Amniotic stem cell (primary cell): ENCODE measurements around the gene NRBF2.

ENCODE experiments used
- DNase-seq: peaks from one replicate; lab custom pipeline; 2025; lab: John Stamatoyannopoulos, UW

Gene NRBF2

DNA sequence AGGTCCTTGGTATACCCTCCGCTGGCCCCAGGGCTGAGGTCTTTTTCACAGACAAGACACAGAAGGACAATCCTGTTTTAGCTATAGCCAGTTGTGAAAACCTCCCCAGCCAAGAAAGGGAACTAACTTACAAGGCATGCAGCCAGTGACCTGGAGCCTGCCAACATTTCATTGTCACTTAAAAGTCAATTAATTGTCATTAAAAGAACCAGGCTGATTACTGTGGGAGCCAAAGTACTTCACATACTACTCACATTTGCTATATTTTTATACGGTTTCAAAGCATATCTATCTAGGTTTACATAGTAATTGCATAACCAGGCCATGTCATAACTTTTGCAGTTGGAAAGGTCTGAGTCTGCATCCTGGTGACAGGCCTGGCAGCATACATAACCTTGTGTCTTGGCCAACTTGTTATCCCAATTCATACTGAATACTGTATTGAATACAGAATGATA is 31.1 kb downstream of the NRBF2 start:
- no peak for DNase-seq

DNA sequence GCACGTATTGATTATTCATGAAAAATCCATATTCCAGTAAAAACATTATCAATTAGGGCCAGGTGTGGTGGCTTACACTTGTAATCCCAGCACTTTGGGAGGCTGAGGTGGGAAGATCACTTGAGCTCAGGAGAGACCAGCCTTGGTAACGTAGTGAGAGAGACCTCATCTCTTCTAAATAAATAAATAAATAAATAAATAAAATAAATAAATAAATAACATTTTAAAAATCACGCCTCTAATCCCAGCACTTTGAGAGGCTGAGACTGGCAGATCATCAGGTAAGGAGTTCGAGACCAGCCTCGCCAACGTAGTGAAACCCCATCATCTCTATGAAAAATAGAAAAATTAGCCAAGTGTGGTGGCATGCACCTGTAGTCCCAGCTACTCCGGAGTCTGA is 32.1 kb downstream of the NRBF2 start:
- no peak for DNase-seq

- peak; percentile 62 for DNase-seq
Observed at GRCh38 chr10:63166742-63167258, 33.7 kb downstream of the NRBF2 start.

DNA sequence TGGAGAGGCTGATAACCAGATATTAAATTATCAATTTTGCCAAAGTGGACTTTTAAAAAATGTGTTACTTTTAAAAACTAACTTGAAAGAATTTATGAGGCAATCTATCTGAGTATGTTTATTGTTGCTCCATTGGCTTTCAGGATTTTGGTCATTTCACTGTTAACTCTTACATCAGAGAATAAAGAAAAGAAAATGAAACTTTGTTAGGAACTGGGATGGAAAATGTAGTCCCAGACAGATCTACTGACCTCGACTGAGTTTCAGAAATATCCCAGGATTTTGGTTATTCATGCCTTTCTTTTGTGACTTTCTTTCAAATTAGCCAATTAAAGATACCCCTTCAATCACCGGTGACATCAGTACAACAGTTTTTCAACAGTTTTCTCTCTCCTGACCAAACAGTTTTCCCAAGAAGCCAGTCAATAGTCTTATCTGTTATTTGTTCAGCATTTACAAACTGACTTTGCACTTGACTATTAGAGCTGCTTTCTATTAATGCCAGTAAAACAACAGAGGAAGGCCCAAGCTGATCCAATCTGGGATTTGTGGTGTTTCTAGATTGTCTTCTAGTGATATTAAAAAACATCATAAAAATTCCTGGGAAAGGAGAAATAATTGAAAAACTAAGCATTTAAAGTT is 35.8 kb downstream of the NRBF2 start:
- no peak for DNase-seq

GRCh38 chr10:63169624-63170023 is 36.5 kb downstream of the NRBF2 start:
- DNase-seq: no peak

DNA sequence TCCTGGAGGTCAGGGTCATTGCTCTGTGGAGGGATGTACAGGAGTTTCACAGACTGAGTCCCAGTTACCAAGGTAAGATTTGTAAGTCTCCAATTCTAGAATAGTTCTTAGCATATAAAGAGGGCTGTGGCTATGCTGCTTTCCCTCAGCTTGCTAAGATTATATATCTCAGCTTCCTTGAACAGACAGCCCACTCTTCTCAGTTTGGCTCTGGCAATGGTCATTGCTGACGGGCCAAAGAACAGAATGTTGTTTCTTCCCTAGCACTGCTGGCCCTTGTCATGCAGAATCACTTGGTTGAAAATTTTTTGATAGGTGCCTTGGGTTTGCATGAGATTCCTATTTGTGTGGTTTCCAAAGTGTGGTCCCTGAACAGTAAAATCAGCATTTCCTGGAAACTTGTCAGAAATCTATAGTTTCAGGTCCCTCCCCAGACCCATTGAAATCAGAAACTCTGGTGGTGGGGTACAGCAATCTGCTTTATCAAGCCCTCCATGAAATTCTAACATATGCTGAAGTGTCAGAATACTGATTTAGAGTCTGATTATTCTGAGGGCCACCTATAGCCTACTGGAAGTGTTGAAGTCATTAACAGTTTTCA is 38.2 kb downstream of the NRBF2 start:
- DNase-seq: no peak

DNA sequence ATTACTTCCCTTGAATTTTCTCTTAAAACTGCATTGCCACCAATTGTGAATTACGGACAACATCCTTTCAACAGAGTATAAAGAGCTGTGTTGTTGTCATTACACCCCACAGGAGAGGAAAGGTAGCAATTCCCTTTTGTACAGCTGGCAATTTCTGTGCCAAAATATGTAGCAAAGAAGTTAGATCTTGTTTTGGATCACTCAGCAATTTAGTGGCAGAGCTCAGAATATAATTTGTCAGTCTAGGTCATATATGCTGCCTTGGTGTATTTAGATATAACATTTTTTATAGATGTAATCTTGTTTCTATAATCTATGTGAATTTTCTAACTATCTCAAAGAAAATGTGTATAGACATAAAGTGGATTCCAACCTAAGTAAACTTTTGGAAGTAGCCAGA is 38.8 kb downstream of the NRBF2 start:
- DNase-seq: no peak

DNA sequence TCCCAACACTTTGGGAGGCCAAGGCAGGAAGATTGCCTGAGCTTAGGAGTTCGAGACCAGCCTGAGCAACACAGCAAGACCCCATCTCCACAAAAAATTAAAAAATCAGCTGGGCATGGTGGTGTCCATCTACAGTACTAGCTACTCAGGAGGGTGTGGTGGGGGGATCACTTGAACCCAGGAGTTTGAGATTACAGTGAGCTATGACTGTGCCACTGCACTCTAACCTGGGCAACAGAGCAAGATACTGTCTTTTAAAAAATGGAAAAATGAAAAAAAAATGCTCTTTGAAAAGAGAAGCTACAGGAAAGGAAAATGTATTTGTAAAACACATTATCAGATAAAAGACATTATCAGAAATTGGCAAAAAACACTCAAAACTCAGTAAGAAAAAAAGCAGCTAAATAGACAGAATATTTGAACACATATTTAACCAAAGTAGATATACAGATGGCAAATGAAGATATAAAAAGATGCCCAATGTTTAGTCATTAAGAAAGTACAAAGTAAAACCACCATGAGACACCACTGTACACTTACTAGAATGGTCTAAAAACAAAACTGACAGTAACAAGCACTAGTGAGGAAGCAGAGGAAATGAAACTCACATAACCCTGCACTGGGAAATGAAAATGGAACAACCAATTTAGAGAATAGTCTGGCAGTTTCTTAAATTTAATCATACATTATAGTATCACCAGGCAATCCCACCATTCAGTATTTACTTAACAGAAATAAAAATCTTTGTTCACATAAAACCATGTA is 40.5 kb downstream of the NRBF2 start:
- no peak for DNase-seq

- DNase-seq: no peak
Observed at GRCh38 chr10:63175534-63175933, 42.4 kb downstream of the NRBF2 start.

DNA sequence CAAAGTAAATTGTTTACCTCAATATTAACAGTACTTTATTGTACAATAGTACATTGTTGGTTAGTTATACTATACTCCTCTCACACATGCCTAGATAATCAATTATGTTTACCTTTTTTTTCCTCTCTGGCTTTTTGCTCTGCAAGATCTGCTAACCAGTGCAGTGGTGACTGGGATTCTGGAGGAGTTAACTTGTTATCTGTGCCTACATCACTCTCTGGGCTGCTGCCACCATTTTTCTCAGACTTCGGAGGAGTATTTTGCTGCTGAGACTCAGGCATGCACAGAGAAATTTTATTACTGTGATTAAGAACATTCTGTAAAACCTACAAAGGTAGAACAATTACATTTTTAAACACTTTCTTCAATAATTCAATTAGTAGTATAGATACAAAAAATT is 59.7 kb downstream of the NRBF2 start:
- no peak for DNase-seq

DNA sequence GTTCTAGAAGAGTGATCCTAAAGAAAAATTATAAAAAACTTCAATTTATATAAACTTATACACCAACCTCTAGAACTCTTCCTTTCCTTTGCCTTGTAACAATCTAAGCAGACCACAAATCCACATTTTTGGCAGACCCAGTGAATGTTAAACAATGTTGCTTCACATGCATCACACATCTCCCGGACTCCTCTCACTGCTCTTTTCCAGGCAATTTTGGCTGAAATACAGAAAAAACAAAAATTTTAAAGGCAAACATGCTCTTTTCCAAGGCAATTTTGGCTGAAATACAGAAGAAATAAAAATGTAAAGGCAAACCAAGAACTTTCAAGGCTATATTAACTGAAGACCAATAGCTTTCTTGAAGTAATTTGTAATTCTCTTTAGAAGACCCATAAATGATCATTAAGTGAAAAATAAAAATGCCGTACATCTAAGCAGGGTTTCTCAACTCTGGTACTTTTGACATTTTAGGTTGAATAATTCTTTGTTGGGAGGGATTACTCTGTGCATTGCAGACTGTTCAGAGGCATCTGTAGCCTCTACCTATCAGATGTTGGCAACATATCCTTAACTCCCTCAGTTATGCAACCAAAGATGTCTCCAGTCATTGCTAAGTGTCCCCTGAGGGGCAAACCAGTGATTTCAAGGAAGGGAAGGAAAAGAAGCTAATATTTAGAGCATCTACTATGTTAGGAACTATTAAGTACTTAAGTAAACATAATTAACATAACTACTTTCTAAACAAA is 64.4 kb downstream of the NRBF2 start:
- DNase-seq: peak; percentile 37

DNA sequence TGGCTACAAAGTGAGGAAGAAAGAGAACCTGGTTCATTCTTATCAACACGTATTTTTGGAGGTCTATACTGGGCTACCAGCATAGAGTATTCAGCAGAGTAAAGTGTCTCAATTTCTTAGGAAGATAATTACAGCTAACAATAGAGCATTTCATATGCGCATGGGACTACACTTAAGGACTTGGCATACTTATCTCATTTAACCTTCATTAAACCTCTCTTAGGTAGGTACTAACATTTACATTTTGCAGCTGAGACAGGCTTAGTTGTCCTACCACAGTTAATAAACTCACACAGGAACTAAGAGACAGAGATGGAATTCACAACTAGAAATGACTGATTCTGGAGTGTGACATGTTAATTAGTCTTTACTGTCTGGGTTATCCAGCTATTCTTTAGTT is 66.6 kb downstream of the NRBF2 start:
- DNase-seq: no peak

DNA sequence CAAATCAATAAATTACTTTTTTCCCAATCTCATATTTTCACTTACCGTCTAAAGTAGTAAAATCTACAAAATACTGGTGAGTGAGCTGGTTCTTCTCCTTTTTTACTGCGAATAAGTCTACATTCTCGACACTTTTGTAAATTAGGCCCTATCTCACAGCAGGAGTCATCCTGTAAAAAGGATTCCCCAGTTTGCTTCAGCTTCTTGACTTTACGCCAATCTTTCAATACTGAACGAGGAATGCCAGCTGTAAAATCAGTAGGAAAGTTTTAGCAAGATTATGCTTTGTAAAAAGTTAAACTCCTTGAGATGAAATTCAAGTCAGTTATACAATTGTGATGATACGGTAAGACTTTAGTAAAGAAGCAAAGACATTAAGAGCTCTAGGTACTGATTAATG is 67.3 kb downstream of the NRBF2 start:
- no peak for DNase-seq

GRCh38 chr10:63201118-63201517 is 68.0 kb downstream of the NRBF2 start:
- no peak for DNase-seq
